ENCODE measurements around the gene EFNA2. TPM values are rescaled to one million over a fixed set of nuclear protein-coding genes. Genes with fewer than 3 reads are reported as not detected.
A peak's percentile ranks its signal among the peaks of the same experiment; 100 is the strongest.

EFNA2 gene
- total and polyA plus RNA-seq, 2 of the 8 experiments (the other 6 are each of a cell fraction or from before 2014, with no cell fraction given) = 4.0 to 7.0 TPM

DNA sequence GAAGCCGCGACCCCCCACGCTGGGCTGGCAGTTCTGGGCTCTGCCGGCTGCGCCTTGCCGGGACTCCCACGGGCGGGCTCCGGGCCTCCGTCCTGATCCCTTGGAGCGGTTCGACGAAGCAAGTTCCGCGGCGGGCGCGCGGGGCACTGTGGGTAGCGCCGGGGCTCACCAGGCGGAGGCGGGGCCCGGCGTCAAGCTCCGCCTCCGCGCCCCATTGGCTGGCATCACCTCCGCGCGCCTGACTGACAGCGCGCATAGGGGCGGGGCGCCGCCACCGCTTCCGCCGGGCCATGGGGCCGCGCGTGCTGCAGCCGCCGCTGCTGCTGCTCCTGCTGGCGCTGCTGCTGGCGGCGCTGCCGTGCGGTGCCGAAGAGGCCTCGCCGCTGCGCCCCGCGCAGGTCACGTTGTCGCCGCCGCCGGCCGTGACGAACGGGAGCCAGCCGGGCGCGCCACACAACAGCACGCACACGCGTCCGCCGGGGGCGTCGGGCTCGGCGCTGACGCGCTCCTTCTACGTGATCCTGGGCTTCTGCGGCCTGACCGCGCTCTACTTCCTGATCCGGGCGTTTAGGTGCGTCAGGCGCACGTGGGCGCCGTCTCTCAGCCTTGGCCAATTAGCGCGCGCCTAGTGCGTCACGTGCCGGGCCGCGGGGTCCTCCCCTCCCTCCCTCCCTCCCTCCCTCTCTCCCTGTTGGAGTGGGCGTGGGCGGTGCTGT is 10.3 kb upstream of the EFNA2 start, which contains the start of gene FAM174C:
Gene FAM174C (plus strand): TSS at position 271 of the 716 bp plus-strand sequence. CDS start 20 bp downstream, at position 291.
- Histone ChIP-seq H3K23ac (ENCODE audit: insufficient read length) (no peak within 1 kb of the TSS), H2BK12ac (ENCODE audit: low read depth, low read length) (peak within 1 kb of the TSS; percentile 39; the same call in 1 of the 2 replicates), H2BK20ac (ENCODE audit: low read length) (no peak within 1 kb of the TSS), H2AFZ (ENCODE audit: low read length) (no peak within 1 kb of the TSS), H4K5ac (ENCODE audit: insufficient read length, low read depth, low read length) (peak within 1 kb of the TSS; percentile 67), H3K14ac (ENCODE audit: insufficient read length) (no peak within 1 kb of the TSS), H3K18ac (ENCODE audit: extremely low read depth, low read length) (peak within 1 kb of the TSS; percentile 88), H3K4ac (replicated peaks; ENCODE audit: insufficient read length, low read depth, low read length) (peak within 1 kb of the TSS; percentile 95), H3K79me1 (ENCODE audit: low read depth, low read length) (peaks cover 22% of the 10 kb centered on the region), H4K8ac (ENCODE audit: extremely low read depth, insufficient read depth, low read length) (peak within 1 kb of the TSS; percentile 99), H3K9me3 (ENCODE audit: insufficient read depth in 2 of 2, low read depth in 1 of 2, low read length in 1 of 2) (no peaks in the 10 kb centered on the region), H2BK15ac (ENCODE audit: low read length) (no peak within 1 kb of the TSS), H3K4me2 (ENCODE audit: insufficient read depth in 1 of 2, low read depth in 2 of 2, low read length in 2 of 2) (peak within 1 kb of the TSS; percentile 80 to 90), H3K36me3 (ENCODE audit: control insufficient read depth in 2 of 4, insufficient read depth in 4 of 4, low read length in 3 of 4) (peaks cover 33 to 47% (median 43%) of the 10 kb centered on the region in 4 experiments), H2BK5ac (ENCODE audit: low read depth, low read length) (peak within 1 kb of the TSS; percentile 91), H4K20me1 (replicated peaks in 1 of 2; ENCODE audit: control insufficient read depth in 1 of 2, insufficient read depth in 2 of 2, low read length in 2 of 2) (peaks cover 5 to 25% of the 10 kb centered on the region in 2 experiments), H3K56ac (replicated peaks; ENCODE audit: insufficient read length, low read depth, low read length) (peak within 1 kb of the TSS; percentile 97), H3K27me3 (replicated peaks in 1 of 4; ENCODE audit: control insufficient read depth in 3 of 4, extremely low read depth in 1 of 4, insufficient read depth in 3 of 4, low read length in 3 of 4) (no peaks in the 10 kb centered on the region), H2AK5ac (ENCODE audit: low read depth, low read length) (no peak within 1 kb of the TSS; the same call in 1 of the 2 replicates), H3K9ac (replicated peaks in 1 of 4; ENCODE audit: extremely low read depth in 1 of 4, low read depth in 3 of 4, low read length in 3 of 4) (peak within 1 kb of the TSS; percentile 72 to 99 (median 98)), H4K91ac (replicated peaks; ENCODE audit: insufficient read length, low read length) (peak within 1 kb of the TSS; percentile 97), H2BK120ac (replicated peaks; ENCODE audit: low read depth, low read length) (peak within 1 kb of the TSS; percentile 41), H3K79me2 (ENCODE audit: control insufficient read depth in 1 of 2, insufficient read depth in 2 of 2, low read length in 2 of 2) (peaks cover 0 to 30% of the 10 kb centered on the region in 2 experiments; a peak in 2 of 4 replicates), H3K27ac (ENCODE audit: low read depth, low read length) (peak within 1 kb of the TSS; percentile 99), H3K23me2 (ENCODE audit: low read depth, low read length) (peaks cover 10% of the 10 kb centered on the region; the same call in 1 of the 2 replicates), H3K4me3 (ENCODE audit: extremely low read depth in 1 of 4, insufficient read depth in 2 of 4, low read depth in 3 of 4, low read length in 4 of 4) (peak within 1 kb of the TSS; percentile 77 to 82 (median 78)), H3K4me1 (replicated peaks in 1 of 4; ENCODE audit: control insufficient read depth in 3 of 4, insufficient read depth in 4 of 4, low read length in 3 of 4) (peaks cover under 1 to 19% (median 15%) of the 10 kb centered on the region in 4 experiments; a peak in 6 of 7 replicates)
- POLR2A ChIA-PET (ENCODE audit: partially characterized antibody) = interaction anchor here (0.6 to 11.4 kb wide), 32 partner anchors 9 to 247 kb away, joined by 3 to 331 read pairs (median 4); partner anchors contain the start of genes CIRBP and NDUFS7
- DNase-seq (ENCODE audit: low read depth in 1 of 2, low spot score in 2 of 2) (peak in 1 of 2 experiments; percentile 92), FAIRE-seq (no peak)
- CTCF ChIA-PET (ENCODE audit: partially characterized antibody) = interaction anchor here (0.8 kb wide), 1 partner anchor 31 kb away, joined by 4 read pairs; no protein-coding TSS in a partner anchor
- whole genome bisulfite sequencing, 2 experiments (ENCODE audit: extremely low coverage in 1 of 2, insufficient coverage in 1 of 2, insufficient read length in 1 of 2, insufficient replicate concordance in 2 of 2, low coverage in 1 of 2, low lambda C conversion rate in 2 of 2, missing lambda C conversion rate in 1 of 2) = 3% methylated on average over 11 of the region's 98 CpGs; no CpG with 5 or more reads in 1 of the 2 experiments
- TF ChIP-seq NANOG (IDR thresholded peaks at IDR 0.05; ENCODE audit: insufficient read depth, low read depth, low read length, poor library complexity, severe bottlenecking) = no peak
- 0 out of 3 replicates have a peak, but pooled peaks of 1 of the 2 experiments have one; percentile 2 for TF ChIP-seq EP300 (IDR thresholded peaks at IDR 0.05; ENCODE audit: borderline replicate concordance in 1 of 2, low read depth in 2 of 2, low read length in 2 of 2)
- TF ChIP-seq NRF1 (IDR thresholded peaks at IDR 0.05; ENCODE audit: low read depth, low read length) = no peak
- TF ChIP-seq, protein P1, sequence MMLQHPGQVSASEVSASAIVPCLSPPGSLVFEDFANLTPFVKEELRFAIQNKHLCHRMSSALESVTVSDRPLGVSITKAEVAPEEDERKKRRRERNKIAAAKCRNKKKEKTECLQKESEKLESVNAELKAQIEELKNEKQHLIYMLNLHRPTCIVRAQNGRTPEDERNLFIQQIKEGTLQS (IDR thresholded peaks at IDR 0.05; ENCODE audit: insufficient read depth, low read depth, low read length) = peak; percentile 99
- TF ChIP-seq FOSL1 (IDR thresholded peaks at IDR 0.05; ENCODE audit: insufficient read depth, low read depth, low read length) = no peak
- TF ChIP-seq KDM5A (IDR thresholded peaks at IDR 0.05; ENCODE audit: low read length) = peak; percentile 34; the same call in 1 of the 2 replicates
- peak in 1 of 2 experiments; percentile 94; a peak in 1 of 4 replicates for TF ChIP-seq HDAC2 (IDR thresholded peaks at IDR 0.05; ENCODE audit: borderline replicate concordance in 1 of 2, low read depth in 2 of 2, low read length in 2 of 2)
- no peak for TF ChIP-seq RFX5 (IDR thresholded peaks at IDR 0.05; ENCODE audit: borderline replicate concordance, low read depth, low read length)
- peak; percentile 92 for TF ChIP-seq CREB1 (IDR thresholded peaks at IDR 0.05)
- TF ChIP-seq SP2 (IDR thresholded peaks at IDR 0.05; ENCODE audit: low read length) = no peak
